Left hindlimb (tissue), 1 donor: Measurements from ENCODE around the gene KCTD7.
"Not testable (repeated sequence)": the region's sequence is repeated elsewhere in the genome, so short reads cannot be mapped to it uniquely, and the experiment has no call there.

Experiments
- DNase-seq: peaks from one replicate; pipeline ENCODE4 v3.0.0-alpha.2; 2018

Gene KCTD7

DNA sequence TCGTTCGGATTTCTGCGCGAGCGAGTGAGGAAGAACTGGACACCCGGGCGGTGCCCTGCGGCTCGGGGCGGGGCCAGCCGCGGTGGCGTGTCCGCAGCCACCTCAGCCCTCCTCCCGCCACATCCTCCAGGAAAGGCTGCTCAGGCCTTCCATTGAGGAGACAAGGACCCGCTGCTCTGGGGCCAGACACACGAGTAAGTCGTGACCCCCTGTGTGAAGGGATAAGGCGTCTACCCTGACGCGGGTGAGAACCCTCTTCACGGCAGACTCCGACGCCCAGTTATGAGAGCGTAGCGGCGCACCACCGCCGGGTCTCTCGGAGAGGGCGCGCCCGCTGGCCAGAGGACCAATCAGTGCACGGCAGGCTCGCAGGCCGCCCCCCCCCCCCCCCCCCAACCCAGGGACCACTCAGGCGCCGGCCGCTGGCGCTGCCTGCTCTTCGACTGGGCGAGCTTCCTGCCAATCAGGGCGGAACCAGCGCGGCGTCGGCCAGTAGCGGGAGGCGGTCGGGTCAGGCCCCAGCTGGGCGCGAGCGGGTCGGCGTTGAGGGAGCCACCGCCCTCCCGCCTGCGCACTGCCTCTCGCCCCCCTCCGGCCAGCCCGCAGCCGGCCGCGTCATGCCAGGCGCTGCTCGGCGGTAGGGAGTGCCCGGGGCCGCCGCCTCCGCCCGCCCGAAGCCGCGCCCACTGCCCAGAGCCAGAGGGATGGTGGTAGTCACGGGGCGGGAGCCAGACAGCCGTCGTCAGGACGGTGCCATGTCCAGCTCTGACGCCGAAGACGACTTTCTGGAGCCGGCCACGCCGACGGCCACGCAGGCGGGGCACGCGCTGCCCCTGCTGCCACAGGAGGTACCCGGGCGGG, at the start of gene KCTD7:
TSS of gene KCTD7 (plus strand) at position 521 of the 861 bp plus-strand sequence. CDS start at position 705, 184 bp downstream.
- DNase-seq = peak; percentile 100

DNA sequence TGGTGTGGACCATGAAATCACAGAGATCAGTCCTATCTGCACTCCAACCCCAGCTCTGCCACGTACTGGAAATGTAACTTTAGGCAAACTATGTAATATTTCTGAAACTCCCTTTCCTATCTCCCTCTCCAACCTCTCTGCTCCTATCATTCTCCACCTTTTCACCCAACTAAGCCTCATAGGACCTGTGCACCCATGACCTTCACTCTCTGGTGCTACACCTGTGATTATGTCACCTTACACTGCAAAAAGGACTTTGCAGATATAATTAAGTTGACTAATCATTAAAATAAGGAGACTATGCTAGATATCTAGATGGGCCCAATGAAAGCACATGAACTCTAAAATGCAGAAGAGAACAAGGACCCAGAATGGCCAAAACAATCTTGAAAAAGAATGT, 48.3 kb upstream of the KCTD7 start:
- not testable (repeated sequence) for DNase-seq

DNA sequence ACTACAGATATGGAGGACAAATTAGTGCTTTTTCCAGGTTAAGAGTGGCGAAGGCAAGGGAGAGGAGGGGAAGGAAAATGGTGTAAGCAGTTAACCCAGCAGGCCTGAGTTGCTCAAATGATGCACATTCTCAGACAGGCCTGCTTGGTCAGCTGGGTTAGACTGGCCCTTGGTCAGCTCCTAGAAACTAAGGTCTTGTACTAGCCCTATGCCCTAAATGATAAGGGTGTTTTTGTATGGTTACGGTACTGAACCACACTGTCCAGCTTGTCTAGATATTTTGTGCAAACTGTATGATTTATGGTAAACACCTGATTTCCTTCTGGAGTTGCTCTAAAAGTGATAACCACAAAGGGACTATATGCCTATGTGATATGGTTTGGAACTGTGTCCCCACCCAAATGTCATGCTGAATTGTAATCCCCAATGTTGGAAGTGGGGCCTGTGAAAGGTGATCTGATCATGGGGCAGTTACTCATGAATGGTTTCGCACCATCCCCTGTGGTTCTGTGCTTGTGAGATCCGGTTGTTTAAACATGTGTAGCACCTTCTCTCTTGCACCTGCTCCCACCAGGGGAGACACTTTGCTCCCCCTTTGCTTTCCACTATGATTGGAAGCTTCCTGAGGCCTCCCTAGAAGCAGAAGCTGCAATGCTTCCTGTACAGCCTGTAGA, 45.7 kb upstream of the KCTD7 start:
- not testable (repeated sequence) for DNase-seq

DNA sequence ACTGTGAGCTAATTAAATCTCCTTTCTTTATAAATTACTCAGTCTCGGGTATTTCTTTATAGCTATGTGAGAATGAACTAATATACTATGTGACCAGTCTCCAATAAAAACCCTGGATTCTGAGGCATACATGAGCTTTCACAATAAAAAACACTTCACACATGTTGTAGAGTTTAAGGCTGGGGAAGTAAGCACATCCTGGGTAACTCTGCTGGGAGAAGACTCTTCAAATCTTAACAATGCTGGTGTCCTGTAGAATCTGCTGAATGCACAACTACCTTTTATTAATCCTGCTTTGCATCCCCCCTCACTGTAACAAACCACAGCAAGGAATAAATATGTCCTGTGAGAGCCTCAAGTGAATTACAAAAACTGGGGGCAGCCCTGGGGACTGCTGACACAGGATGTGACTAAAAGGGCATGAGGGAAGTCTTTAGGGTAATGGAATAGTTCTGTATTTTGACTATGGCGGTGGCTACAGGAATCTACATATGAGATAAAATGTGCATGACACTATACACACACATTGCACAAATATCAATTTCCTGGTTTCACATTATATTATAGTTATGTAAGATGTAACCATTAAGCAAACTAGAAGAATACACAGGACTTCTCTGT, 45.1 kb upstream of the KCTD7 start:
- DNase-seq = no peak

DNA sequence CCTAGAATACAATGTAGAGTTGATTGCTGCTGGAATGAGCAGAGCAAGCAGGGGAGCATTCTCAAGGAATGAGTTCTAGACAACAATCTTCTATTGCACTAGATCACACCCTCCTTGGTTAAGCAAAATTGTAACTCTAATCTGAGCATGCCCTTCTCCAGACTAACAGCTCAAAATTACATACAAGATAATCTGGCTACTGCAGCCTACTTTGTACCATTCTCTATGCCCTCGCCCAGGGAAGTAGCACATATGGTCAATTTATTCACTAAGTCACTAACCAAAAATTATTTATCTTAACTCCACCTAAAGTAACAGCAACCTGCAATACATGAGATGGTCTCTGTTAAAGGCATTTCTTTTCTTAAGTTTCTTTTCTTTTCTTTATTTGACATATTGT, 42.5 kb upstream of the KCTD7 start:
- no peak for DNase-seq

DNA sequence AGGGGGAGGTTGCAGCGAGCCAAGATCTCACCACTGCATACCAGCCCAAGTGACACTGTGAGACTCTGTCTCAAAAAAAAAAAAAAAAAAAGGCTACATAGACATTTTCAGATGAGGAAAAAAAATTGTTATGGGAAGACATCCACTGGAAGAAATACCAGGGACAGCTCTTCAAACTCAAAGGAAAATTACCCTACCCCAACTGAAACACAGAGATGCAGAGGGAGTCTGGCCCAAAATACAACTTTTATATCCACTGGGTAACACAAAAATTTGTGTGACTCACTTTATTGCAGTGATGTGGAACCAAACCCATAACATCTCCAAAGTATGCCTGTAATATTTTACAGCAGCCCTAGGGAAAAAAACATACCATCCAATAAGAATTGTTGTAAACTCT, 40.5 kb upstream of the KCTD7 start:
- DNase-seq = not testable (repeated sequence)

DNA sequence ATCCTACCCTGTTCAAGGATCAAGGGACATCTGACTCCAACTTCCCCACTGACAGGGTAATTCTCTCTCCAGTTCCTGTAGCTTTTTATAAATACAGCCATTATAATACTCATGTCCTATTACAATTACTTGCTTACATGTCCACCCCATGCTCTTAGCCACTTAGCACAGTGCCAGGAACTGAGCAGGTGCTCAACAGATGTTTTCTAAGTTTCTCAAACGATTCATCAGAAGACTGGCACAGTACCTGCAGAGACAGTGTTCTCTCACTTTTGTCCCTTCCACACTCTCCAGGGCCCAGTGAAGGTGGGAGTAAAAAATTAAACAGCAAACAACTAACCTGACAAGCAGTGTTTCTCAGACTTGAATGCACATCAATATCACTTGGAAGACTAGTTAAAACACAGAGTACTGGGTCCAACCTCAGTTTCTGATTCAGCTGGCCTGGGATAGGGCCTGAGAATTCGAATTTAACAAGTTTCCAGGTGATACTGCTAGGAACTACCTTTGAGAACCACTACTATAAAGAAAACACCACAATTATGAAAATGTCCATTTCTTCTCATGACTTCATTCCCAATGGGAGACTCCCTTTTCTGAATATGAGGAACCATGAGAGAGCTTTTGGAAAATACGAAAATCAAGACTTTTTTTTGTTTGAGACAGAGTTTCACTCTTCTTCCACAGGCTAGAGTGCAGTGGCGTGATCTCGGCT, 39.7 kb upstream of the KCTD7 start:
- DNase-seq = not testable (repeated sequence)

DNA sequence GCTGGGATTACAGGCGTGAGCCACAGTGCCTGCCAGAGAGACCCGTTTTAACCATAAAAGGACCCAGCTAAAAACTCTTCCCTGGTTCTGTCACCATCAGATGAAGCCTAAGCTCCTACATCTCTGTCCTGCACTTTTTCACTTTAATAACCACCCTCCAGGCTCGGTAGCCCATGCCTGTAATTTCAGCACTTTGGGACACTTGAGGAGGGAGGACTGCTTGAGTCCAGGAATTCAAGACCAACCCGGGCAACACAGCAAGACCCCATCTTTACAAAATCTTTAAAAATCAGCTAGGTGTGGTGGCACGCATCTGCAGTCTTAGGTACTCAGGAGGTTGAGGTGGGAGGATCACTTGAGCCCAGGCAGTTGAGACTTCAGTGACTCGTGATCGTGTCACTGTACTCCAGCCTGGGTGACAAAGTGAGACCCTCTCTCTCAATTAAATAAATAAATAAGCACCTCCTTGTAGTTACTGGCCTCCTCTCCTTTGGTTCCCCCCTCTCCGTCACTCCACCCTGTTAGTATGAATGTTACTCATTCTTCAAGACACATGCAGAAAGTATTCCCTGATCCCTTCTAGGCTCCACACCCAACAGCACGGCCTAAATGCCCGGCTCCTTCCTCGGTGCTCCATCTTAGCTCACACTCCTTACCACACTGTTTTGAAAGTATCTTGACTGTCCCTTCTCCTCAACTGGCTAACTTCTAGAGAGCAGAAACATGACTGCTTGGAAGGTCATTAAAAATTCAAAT, 38.2 kb upstream of the KCTD7 start:
- not testable (repeated sequence) for DNase-seq

DNA sequence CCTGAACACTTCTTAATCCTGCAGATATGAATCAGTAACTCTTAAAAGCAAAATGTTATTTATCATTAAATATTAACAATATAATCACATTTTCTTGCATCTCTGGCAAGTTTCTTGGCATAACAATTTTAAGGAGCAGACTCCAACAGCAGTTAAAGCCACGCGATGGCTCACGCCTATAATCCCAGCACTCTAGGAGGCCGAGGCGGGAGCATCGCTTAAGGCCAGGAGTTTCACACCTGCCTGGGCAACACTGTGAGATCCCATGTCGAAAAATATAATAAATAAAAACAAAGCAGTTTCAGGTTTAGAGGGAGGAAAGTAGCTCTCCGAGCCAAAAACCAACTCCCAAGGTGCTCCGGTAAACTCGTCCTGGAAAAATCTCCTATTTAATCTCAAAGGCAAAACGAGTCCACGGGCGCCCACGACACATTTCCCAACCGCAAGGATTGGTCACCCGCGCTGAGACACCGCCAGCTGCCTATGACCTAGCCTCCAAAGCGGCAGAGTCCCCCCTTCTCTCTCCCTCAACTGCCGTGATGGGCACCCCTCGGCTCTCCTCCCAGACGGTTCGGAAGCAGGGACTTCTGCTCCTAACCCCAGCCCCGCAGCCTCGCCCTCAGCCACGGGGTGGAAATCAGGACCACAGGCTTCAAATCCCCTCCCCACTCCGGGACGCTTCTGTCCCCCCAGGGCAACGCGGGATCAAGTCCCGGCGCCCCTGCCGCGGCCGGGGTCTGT, 37.5 kb upstream of the KCTD7 start:
- DNase-seq = not testable (repeated sequence)

DNA sequence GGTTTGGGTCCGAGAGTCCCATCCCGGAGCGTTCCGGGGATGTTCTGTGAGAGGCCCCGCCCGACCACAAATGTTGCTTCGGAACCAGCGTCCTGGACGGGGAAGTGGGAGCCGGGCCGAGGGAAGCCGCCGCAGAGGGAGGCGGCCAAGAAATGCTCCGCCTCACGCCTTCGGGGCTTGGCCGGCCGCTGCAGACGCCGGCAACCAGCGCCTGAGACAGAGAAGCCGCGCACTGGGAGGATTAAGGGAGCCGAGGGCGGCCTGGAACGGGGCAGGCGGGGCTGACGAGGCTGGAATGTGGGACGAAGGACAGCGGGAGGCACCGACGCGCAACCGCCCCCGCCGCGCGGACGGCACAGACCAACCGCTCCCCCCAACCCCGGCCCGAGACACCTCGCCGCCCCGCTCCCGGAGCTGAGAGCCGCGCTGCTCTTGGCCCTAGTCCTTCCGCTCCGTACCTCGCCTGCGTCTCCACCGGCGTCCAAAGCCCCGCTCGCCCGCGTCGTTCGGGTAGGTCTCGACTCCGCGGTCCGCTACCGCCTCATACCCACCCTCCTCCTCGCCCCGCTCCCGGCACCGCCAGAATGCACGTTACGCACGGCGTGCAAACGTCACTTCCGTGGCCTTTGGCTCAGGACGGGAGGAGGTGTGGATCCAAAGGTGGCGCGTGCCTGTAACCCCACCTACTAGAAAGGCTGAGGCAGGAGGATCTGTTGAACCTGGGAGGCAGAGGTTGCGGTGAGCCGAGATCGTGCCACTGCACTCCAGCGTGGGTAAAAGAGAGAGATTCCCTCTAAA, 36.7 kb upstream of the KCTD7 start:
- DNase-seq = peak; percentile 91

DNA sequence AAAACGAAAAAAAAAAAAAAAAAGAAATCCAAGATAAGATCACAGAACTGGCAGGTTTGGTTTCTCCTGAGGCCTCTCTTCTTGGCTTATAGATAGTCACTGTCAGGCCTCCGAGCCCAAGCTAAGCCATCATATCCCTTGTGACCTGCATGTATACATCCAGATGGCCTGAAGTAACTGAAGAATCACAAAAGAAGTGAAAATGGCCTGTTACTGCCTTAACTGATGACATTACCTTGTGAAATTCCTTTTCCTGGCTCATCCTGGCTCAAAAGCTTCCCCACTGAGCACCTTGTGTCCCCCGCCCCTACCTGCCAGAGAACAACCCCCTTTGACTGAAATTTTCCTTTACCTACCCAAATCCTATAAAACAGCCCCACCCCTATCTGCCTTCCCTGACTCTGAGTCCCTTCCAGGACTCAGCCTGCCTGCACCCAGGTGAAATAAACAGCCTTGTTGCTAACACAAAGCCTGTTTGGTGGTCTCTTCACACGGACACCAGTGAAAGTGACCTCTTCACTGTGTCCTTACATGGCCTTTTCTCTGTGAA, 36.0 kb upstream of the KCTD7 start:
- DNase-seq = not testable (repeated sequence)

DNA sequence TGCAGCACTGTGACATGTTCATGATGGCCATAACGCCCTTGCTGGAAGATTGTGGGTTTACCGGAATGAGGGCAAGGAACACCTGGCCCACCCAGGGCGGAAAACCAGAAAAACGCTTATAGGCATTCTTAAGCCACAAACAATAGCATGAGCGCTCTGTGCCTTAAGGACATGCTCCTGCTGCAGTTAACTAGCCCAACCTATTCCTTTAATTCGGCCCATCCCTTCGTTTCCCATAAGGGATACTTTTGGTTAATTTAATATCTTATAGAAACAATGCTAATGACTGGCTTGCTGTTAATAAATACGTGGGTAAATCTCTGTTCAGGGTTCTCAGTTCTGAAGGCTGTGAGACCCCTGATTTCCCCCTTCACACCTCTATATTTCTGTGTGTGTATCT, 34.6 kb upstream of the KCTD7 start:
- not testable (repeated sequence) for DNase-seq

DNA sequence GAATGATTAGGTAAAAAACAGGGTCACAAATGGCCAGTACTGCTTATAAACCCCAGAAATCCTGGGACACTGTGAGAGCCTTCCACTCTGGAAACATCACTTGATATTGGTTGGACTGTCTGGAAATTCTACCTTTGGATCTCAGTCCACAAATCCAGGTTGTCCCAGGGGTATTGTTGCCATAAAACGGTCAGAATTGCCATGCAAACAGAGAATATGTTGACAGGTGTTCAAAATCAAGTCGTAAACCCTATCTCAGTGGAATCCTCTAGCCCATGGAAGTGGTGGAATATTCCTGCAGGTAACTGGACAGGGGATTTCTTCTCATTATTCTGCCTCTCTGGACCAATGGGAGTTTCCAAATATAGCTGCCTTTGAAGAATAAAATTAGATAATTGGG, 31.2 kb upstream of the KCTD7 start:
- DNase-seq = no peak

DNA sequence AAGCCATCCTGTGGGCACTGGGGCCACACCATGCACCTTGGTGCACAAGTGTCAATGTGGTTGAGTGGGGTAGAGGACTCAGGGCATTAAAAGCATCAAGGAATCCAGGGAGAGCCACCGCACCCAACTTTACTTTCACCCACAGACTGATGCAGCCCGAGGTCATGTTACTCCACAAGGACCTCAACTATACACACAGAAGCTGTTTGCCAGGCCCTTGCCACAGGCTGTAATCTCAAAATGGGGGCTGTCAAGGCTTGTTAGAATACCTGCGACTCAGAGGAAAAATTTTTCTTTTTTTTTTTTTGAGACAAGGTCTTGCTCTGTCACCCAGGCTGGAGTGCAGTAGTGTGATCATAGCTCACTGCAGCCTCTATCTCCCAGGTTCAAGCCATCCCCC, 26.5 kb upstream of the KCTD7 start:
- DNase-seq = no peak

DNA sequence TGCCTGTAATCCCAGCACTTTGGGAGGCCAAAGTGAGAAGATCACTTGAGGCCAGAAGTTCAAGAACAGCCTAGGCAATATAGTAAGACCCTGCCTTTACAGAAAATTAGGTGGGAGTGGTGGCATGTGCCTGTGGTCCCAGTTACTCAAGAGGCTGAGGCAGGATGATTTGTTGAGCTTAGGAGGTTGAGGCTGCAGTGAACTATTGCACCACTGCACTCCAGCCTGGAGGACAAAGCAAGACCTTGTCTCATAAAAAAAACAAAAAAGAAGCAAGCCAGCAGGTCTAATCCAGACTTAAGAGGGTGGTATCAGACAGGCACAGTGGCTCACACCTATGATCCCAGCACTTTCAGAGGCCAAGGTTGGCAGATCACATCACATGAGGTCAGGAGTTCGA, 24.5 kb upstream of the KCTD7 start:
- DNase-seq = no peak

DNA sequence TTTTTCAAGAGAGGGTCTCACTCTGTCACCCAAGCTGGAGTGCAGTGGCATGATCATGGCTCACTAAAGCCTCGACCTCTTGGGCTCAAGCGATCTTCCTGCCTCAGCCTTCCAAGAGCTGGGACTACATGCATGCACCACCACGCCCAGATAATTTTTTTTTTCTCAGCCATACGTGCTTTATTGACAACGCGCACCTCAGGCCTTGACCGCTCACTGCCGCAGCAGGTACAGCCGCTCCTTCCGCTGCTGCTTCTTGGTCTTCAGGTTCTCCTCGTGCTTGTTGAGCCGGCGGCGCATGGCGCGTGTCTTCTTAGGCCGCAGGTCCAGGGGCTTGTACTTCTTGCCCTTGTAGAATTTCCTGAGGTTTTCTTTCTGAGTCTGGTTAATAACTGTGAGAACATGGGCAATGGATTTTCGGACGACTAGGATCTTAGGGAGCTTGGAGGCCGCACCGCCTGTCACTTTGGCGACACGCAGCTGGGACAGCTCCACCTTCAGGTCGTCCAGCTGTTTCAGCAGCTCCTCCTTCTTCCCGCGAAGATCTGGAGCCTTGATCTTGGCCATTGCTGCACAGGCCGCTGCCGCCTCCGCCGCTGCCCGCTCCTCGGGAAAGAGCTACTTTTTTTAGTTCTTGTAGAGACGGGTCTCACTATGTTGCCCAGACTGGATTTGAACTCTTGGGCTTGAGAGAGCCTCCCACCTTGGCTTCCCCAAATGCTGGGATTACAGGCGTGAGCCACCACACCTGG, 22.0 kb upstream of the KCTD7 start:
- DNase-seq = not testable (repeated sequence)

DNA sequence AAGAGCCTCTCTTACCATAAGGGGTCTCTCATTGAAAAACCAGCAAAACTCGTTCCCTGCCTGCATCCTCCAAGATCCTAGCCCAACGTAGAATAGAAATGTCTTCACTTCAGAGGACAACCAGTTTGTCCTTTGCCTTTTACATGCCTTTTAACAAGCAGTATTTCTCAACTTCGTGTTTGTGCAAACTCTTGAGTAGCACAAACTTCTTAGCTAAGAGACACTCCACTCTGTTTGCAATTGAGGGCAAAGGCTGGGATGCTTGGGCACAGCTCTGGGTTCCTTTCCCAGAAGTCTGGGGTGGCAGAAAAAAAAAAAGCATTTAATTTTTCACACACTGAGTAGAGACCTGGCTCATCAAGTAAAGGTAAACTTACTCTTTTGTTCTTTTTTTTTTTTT, 19.5 kb upstream of the KCTD7 start:
- DNase-seq = no peak

DNA sequence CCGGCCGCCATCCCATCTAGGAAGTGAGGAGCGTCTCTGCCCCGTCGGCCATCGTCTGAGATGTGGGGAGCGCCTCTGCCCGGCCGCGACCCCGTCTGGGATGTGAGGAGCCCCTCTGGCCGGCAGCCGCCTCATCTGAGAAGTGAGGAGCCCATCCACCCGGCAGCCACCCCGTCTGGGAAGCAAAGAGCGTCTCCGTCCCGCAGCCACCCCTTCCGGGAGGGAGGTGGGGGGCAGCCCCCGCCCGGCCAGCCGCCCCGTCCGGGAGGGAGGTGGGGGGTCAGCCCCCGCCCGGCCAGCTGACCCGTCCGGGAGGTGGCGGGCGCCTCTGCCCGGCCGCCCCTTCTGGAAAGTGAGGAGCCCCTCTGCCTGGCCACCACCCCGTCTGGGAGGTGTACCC, 14.1 kb upstream of the KCTD7 start:
- DNase-seq = not testable (repeated sequence)

DNA sequence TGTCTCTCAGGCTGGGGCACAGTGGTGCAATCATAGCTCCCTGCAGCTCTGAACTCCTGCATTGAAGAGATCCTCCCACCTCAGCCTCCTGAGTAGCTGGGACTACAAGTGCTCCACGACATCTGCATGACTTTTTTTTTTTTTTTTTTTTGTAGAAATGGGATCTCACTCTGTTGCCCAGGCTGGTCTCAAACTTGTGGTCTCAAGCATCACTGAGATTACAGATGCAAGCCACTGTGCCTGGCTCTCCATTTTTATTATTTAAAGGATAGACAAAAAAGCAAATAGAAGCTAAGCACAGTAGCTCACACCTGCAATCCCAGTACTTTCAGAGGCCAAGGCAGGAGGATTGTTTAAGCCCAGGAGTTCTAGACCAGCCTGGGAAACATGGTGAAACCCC, 13.0 kb upstream of the KCTD7 start:
- DNase-seq = no peak

DNA sequence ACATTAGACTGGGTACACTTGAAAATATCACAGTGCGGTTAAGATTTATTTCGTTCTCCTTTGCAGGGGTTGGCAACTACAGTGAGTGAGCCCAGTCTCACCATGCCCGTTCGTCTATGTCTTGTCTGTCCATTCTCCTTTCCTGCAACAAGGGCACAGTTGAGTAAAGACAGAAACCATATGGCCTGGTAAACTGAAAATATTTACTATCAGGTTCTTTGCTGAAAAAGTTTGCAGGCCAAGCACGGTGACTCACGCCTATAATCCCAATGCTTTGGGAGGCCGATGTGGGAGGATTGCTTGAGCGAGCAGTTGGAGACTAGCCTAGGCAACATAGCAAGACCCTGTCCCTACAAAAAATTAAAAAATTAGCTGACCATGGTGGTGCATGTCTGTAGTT, 11.4 kb upstream of the KCTD7 start:
- no peak for DNase-seq
